Head of caudate nucleus (tissue), 42 donors: ENCODE measurements around the gene COL4A2.

Experiments used
- DNase-seq, 42 donors: peaks; one replicate each; pipeline versions ENCODE4 v3.0.0 to v3.0.0-alpha.2; 2020 to 2021; ENCODE audit warnings: mixed read lengths in 7 of 42
- intact Hi-C: fragments of 100-400 bp; cut with DNase I; formaldehyde crosslinking; loops from one replicate; pipeline ENCODE4 v1.15.0; 2022

The COL4A2 gene

GRCh38 chr13:110306960-110307766, at the start of gene COL4A2, which contains the start of gene COL4A1:
COL4A2 (plus strand) TSS chr13:110307284; CDS start chr13:110307904, 620 bp downstream.
COL4A1 (minus strand) TSS chr13:110307157; CDS start chr13:110307027, 130 bp downstream.
- intact Hi-C loops = no loop called here
- DNase-seq = peak in 15 of 42 donors; percentile 6 to 51 (median 29)

GRCh38 chr13:110257408-110257807, 49.7 kb upstream of the COL4A2 start:
- intact Hi-C loops = no loop called here

GRCh38 chr13:110258876-110259631, 48.0 kb upstream of the COL4A2 start:
- intact Hi-C loops = no loop called here
- no peak for DNase-seq

More at GRCh38 chr13:110257408-110257807, 49.7 kb upstream of the COL4A2 start:
- DNase-seq = no peak

- intact Hi-C loops = no loop called here
- no peak for DNase-seq
Measured at GRCh38 chr13:110259651-110260050, 47.4 kb upstream of the COL4A2 start.

GRCh38 chr13:110261166-110262081, 45.7 kb upstream of the COL4A2 start:
- intact Hi-C loops = no loop called here
- no peak for DNase-seq

GRCh38 chr13:110262082-110262436, 45.0 kb upstream of the COL4A2 start:
- DNase-seq = no peak
- intact Hi-C loops = no loop called here

GRCh38 chr13:110262508-110263291, 44.4 kb upstream of the COL4A2 start:
- no peak for DNase-seq
- intact Hi-C loops = no loop called here

GRCh38 chr13:110263404-110263803, 43.7 kb upstream of the COL4A2 start:
- no peak for DNase-seq
- intact Hi-C loops = no loop called here

- no peak for DNase-seq
- intact Hi-C loops = no loop called here
Measured at GRCh38 chr13:110263888-110264287, 43.2 kb upstream of the COL4A2 start.

- intact Hi-C loops = no loop called here
- DNase-seq = peak in 1 of 42 donors; percentile 25
Measured at GRCh38 chr13:110264685-110265275, 42.3 kb upstream of the COL4A2 start.

- intact Hi-C loops = no loop called here
Measured at GRCh38 chr13:110265341-110265681, 41.8 kb upstream of the COL4A2 start.

GRCh38 chr13:110265682-110266430, 41.2 kb upstream of the COL4A2 start:
- intact Hi-C loops = no loop called here
- peak in 22 of 42 donors; percentile 8 to 56 (median 27) for DNase-seq

More at GRCh38 chr13:110265341-110265681, 41.8 kb upstream of the COL4A2 start:
- no peak for DNase-seq

GRCh38 chr13:110266431-110266809, 40.7 kb upstream of the COL4A2 start:
- intact Hi-C loops = no loop called here
- DNase-seq = peak in 3 of 42 donors; percentile 23 to 42 (median 34)

GRCh38 chr13:110266983-110267382, 40.1 kb upstream of the COL4A2 start:
- intact Hi-C loops = no loop called here
- DNase-seq = peak in 3 of 42 donors; percentile 11 to 33 (median 25)

- peak in 2 of 42 donors; percentile 16 to 25 for DNase-seq
- intact Hi-C loops = no loop called here
Measured at GRCh38 chr13:110268061-110268460, 39.0 kb upstream of the COL4A2 start.

GRCh38 chr13:110268576-110269185, 38.4 kb upstream of the COL4A2 start:
- DNase-seq = peak in 3 of 42 donors; percentile 14 to 36 (median 33)
- intact Hi-C loops = no loop called here
